SW 1271 (cell line): ENCODE measurements around the gene MNAT1.
"Not testable (repeated sequence)": the region's sequence is repeated elsewhere in the genome, so short reads cannot be mapped to it uniquely, and the experiment has no call there.

Source experiments
- DNase-seq, 2 experiments: peaks; one replicate each; lab custom pipeline; 2025; lab: John Stamatoyannopoulos, UW

Gene MNAT1

DNA sequence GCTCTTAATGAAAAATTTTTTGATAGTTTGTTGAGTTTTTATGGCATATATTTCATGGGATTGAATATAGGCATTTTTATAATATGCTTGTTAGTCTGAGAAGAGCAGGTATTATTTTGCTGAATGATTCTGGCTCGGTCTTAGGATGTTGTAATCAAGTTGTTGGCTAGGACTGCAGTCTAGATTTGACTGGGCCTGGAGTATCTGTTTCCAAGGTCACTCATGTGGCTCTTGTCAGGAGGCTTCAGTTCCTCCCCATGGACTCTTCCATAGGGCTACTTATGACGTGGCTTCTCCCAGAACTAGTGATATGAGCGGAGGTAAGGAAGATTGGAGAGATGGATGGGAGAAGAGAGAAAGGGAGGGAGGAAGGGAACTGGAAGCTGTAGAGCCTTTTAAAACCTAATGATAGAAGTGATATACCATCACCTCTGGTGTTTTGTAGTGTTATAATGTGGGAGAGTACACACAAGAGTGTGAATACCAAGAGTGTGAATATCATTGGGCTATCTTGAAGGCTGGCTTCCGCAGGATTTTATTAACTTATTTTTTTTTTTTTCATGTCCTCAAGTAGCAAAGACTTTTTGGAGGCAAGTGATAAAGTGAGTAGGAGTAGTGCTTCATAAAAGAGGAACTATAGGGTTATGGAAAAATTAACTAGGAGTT is 4.4 kb downstream of the MNAT1 start:
- no peak for DNase-seq

DNA sequence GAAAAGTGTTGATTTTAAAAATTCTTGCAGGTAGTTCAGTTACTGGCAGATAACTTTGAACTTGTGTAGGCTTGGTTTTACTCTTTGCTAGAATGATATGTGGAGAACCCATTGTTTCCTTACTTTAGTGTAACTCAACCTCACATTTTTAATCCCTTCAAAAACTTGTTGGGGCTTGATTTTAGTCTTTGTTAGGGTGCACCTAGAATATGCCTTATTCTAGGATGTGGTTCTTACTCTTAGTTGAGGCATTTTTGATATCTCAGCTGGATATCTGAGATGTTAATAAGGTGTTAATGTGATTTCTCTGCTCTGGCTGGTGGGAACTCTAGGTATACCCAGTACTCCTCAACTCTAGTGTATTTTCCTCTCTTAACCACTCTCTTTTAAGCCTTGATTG is 10.0 kb downstream of the MNAT1 start:
- no peak for DNase-seq

DNA sequence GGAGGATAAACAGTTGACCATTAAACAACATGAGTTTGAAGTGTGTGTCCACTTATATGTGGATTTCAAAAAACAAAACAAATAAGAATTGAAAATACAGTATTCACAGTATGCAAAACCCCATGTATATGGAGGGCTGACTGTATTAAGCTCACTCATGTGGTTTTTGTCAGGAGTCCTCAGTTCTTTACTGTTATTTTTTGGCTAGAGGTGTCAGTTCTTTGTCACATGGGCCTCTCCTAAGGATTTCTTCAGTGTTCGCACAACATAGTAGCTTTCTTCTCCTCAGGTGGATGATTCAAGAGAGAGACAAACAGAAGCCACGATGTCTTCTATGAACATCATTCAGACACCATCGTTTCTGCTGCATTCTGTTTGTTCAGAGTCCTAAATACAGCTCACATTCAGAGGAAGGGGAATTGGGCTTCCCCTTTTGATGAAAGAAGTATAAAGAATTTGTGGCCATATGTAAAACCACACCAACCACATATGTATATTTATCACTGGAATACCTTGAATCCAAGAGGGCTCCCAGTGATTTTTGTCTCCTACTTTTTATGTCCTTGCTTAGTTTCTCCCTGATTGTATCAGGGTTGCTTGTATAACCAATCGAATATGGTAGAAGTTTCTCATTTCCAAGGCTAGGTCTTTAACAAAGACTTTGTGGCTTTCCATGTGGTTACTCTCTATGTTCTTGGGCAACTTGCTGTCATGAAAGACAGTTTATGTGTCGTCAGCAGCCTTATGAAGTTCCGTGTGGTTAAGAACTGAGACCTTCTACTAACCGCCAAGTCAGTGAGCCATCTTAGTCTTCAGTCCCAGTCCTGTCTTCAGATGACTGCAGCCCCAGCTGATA is 18.9 kb downstream of the MNAT1 start:
- no peak for DNase-seq

- no peak for DNase-seq
Observed at GRCh38 chr14:60756847-60757246, 22.3 kb downstream of the MNAT1 start.

- peak in 1 of 2 experiments; percentile 55 for DNase-seq
Observed at GRCh38 chr14:60757567-60758002, 23.0 kb downstream of the MNAT1 start.

- no peak for DNase-seq
Observed at GRCh38 chr14:60758885-60759284, 24.3 kb downstream of the MNAT1 start.

GRCh38 chr14:60760209-60760608 is 25.6 kb downstream of the MNAT1 start:
- DNase-seq = no peak

- no peak for DNase-seq
Observed at GRCh38 chr14:60760644-60761364, 26.2 kb downstream of the MNAT1 start.

- no peak for DNase-seq
Observed at GRCh38 chr14:60768602-60769001, 34.0 kb downstream of the MNAT1 start.

DNA sequence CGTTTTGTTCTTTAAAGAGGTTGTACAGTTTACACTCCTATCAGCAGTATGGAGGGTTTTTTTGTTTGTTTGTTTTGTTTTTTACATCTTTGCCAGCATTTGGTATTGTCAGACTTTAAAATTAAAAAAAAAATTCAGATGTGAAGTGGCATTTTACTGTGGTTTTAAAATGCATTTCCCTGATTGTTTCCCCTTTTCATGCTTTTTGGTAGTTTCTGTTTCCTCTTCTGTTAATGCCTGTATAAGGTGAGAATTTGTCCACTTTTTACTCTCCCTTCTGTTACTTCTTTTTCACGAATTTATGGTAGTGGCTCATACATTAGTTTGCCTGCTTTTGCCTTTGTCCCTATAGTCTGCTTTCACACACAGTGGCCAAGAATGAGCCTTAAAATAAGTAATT is 36.6 kb downstream of the MNAT1 start:
- DNase-seq = no peak

DNA sequence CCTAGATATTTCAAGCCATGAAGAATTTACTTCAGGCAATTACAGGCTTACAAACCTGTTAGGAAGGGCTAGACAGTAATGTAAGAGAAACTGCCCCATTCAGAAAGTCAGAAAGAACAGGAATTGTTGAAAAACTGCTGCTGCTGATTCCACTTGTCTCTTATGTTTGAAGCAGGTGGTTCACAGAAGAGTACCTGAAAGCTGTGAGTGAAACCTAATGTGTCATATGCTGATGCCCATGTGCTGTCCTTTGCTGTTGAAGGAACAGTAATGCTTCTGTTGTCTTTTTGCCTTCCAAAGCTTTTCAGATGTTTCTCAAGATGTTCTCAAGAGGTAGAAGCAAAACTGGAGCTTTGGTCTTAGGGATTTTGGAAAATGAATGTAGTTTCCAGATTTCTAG is 39.0 kb downstream of the MNAT1 start:
- DNase-seq = no peak

DNA sequence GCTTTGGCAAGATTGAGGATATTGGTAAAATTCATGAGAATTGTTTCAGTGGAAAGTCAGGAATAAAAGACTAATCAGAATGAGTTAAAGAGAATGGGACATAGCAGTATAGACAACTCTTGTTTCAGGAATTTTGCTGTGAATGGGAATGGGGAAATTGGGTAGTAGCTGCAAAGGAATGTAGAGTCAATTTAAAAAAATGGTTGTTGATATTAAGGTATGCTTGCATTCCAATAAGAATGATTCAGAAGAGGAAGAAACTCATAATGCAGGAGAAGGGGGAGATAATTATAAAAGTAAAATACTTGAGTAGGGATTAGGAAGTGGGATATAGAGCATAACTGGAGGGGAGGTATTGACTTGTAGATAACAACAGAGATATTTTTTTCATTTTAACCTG is 40.7 kb downstream of the MNAT1 start:
- peak; percentile 21 to 65 for DNase-seq

- peak in 1 of 2 experiments; percentile 13 for DNase-seq
Observed at GRCh38 chr14:60777856-60778578, 43.5 kb downstream of the MNAT1 start.

DNA sequence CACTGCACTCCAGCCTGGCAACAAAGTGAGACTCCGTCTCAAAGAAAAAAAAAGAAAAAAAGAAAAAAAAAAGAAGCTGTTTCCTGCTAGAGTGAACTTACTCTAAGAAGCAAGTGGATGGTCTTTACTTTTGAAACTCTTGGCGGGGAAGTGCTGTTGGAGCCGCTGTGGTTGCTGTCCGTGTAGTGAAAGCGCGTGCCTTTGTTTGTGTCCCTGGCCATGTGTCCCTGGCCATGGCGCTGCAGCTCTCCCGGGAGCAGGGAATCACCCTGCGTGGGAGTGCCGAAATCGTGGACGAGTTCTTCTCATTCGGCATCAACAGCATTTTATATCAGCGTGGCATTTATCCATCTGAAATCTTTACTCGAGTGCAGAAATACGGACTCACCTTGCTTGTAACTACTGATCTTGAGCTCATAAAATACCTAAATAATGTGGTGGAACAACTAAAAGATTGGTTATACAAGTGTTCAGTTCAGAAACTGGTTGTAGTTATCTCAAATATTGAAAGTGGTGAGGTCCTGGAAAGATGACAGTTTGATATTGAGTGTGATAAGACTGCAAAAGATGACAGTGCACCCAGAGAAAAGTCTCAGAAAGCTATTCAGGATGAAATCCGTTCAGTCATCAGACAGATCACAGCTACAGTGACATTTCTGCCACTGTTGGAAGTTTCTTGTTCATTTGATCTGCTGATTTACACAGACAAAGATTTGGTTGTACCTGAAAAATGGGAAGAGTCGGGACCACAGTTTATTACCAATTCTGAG is 45.4 kb downstream of the MNAT1 start:
- DNase-seq = not testable (repeated sequence)

- not testable (repeated sequence) for DNase-seq
Observed at GRCh38 chr14:60780558-60780957, 46.0 kb downstream of the MNAT1 start.

DNA sequence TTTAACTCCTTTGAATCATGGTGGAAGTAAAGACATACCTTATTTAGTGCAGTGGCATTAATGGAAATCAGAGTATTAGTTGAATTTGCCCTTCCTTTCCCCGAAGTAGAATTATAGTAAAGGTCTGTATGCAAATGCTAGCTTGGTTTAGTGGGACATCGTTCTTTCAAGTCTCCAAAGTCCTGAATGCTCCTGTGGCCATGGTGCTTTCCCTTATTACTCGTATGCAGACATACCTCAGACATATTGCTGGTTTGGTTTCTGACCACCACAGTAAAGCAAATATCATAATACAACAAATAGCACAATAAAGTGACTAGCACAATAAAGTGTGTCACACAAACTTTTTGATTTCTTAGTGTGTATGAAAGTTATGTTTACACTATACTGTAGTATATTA is 52.3 kb downstream of the MNAT1 start:
- no peak for DNase-seq

GRCh38 chr14:60789656-60790055 is 55.1 kb downstream of the MNAT1 start:
- DNase-seq = no peak

DNA sequence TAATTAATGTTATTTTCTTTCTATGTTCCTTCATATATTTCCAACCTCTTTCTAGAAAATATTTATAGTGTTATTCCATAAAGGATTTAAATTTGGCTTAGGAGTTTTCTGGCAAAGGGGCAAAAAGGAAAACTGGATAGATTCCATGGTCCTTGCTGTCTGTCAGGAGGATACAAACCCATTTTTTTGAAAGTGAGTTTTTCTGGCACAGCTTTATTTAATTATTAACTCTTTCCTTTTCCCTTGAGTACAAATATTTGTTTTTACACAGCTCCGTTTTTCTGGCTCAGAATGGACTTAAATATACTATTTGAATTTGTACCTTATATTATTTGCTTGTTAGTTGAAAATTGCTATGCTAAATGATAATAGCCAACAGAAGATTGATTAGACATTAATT is 56.3 kb downstream of the MNAT1 start:
- no peak for DNase-seq

GRCh38 chr14:60796434-60796833 is 61.9 kb downstream of the MNAT1 start:
- DNase-seq = no peak

GRCh38 chr14:60800409-60800808 is 65.8 kb downstream of the MNAT1 start:
- no peak for DNase-seq

DNA sequence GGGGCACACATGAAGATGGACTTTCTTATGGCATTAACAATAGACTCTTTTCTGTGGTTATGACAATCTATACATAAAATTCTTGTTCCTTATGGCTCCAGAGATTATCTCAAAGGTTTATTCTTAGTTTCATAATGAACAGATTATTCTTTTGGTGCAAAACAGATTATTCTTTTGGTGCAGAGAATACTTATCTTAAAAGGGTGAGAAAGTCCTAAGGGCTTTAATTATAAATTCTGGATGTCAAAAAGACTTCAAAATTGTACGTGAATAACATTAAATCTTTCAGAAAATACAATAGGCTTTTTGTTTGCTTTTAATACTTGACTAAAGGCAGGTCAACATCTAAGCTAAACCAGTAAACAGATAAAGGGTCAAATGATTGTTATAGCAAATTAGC is 69.3 kb downstream of the MNAT1 start:
- DNase-seq = no peak
